Chondrocyte (in vitro differentiated cells): Measurements from ENCODE around the gene ETV3. TPM values are rescaled to one million over a fixed set of nuclear protein-coding genes. Genes with fewer than 3 reads are reported as not detected.

ENCODE experiments used
- DNase-seq: peaks from one replicate; pipeline ENCODE4 v3.0.0; 2021; ENCODE audit warnings: mixed read lengths, low spot score
- H3K27ac Mint-ChIP-seq: one replicate; pipeline ENCODE4 v1.8.0; 2021; ENCODE audit warnings: mild to moderate bottlenecking, moderate library complexity, mixed read lengths; ENCODE audit not compliant: unreplicated experiment
- H3K27me3 Mint-ChIP-seq: 2 replicates; pipeline ENCODE4 v1.8.0; 2021; ENCODE audit warnings: low read depth, mixed read lengths
- H3K36me3 Mint-ChIP-seq: 2 replicates; pipeline ENCODE4 v1.8.0; 2021; ENCODE audit warnings: low read depth, mixed read lengths
- H3K4me1 Mint-ChIP-seq: 2 replicates; pipeline ENCODE4 v1.8.0; 2021; ENCODE audit warnings: low read depth, mild to moderate bottlenecking, mixed read lengths
- H3K4me3 Mint-ChIP-seq: one replicate; pipeline ENCODE4 v1.8.0; 2021; ENCODE audit warnings: mild to moderate bottlenecking, moderate library complexity, mixed read lengths; ENCODE audit not compliant: unreplicated experiment
- H3K9me3 Mint-ChIP-seq: 2 replicates; pipeline ENCODE4 v1.8.0; 2021; ENCODE audit warnings: low read depth, mixed read lengths
- CTCF ChIP-seq: fragments of 200-600 bp; sonication (generic); IDR thresholded peaks from 2 replicates; pipeline ENCODE4 v1.5.0; 2021; ENCODE audit warnings: antibody characterized with exemption, mild to moderate bottlenecking, moderate library complexity
- total RNA-seq: library from RNA; stranded (reverse); gene quantifications from 3 replicates; pipeline ENCODE4 v1.2.1, GENCODE V29; 2021

The ETV3 gene
- total RNA-seq, 1 donor from 2014 or later, result 23.4 TPM

- Mint-ChIP-seq H3K36me3 (no peaks in the 10 kb centered on the region), H3K4me1 (peaks cover 10% of the 10 kb centered on the region), H3K27me3 (no peaks in the 10 kb centered on the region), H3K27ac (no peak overlapping the region), H3K9me3 (no peaks in the 10 kb centered on the region), H3K4me3 (no peak overlapping the region)
- DNase-seq, result no peak
- no peak for TF ChIP-seq CTCF
These were observed 48.4 kb downstream of the ETV3 start for GRCh38 chr1:157089789-157090188.

- H3K9me3 Mint-ChIP-seq, result no peaks in the 10 kb centered on the region
- no peaks in the 10 kb centered on the region for H3K27me3 Mint-ChIP-seq
- peaks cover 10% of the 10 kb centered on the region for H3K4me1 Mint-ChIP-seq
- H3K4me3 Mint-ChIP-seq, result no peak overlapping the region
- no peaks in the 10 kb centered on the region for H3K36me3 Mint-ChIP-seq
- H3K27ac Mint-ChIP-seq, result no peak overlapping the region
- no peak for TF ChIP-seq CTCF
- DNase-seq, result no peak
These were observed 49.6 kb downstream of the ETV3 start for GRCh38 chr1:157088607-157089006.

- H3K4me1 Mint-ChIP-seq, result peaks cover 10% of the 10 kb centered on the region
- no peak overlapping the region for H3K27ac Mint-ChIP-seq
- no peaks in the 10 kb centered on the region for H3K9me3 Mint-ChIP-seq
- no peaks in the 10 kb centered on the region for H3K36me3 Mint-ChIP-seq
- TF ChIP-seq CTCF, result no peak
- no peak overlapping the region for H3K4me3 Mint-ChIP-seq
- no peak for DNase-seq
- peaks cover 9% of the 10 kb centered on the region for H3K27me3 Mint-ChIP-seq
These were observed 51.2 kb downstream of the ETV3 start for GRCh38 chr1:157087030-157087429.

- no peak for DNase-seq
- TF ChIP-seq CTCF, result no peak
- Mint-ChIP-seq H3K27me3 (peaks cover 9% of the 10 kb centered on the region), H3K36me3 (no peaks in the 10 kb centered on the region), H3K27ac (no peak overlapping the region), H3K4me1 (peaks cover 10% of the 10 kb centered on the region), H3K4me3 (no peak overlapping the region), H3K9me3 (no peaks in the 10 kb centered on the region)
These were observed 51.9 kb downstream of the ETV3 start for GRCh38 chr1:157086299-157086698.

- Mint-ChIP-seq H3K27me3 (peaks cover 9% of the 10 kb centered on the region), H3K27ac (no peak overlapping the region), H3K4me3 (no peak overlapping the region), H3K36me3 (no peaks in the 10 kb centered on the region), H3K9me3 (no peaks in the 10 kb centered on the region), H3K4me1 (peaks cover 7% of the 10 kb centered on the region)
- no peak for DNase-seq
- TF ChIP-seq CTCF, result no peak
These were observed 52.8 kb downstream of the ETV3 start for GRCh38 chr1:157085421-157085820.
